GM12892 (cell line): Measurements from ENCODE around the gene RANBP10.

Experiments used
- POLR2A ChIP-seq: IDR thresholded peaks from 2 replicates; pipeline ENCODE4 v1.6.1; 2011; ENCODE audit warnings: low read depth, low read length, control low read depth
- POLR2AphosphoS5 ChIP-seq: IDR thresholded peaks from 2 replicates; pipeline ENCODE4 v1.6.1; 2011; ENCODE audit warnings: low read depth, low read length, control low read depth
- TAF1 ChIP-seq: IDR thresholded peaks from 2 replicates; pipeline ENCODE4 v1.6.1; 2011; ENCODE audit warnings: low read depth, mild to moderate bottlenecking, control low read depth, low read length, borderline replicate concordance

DNA sequence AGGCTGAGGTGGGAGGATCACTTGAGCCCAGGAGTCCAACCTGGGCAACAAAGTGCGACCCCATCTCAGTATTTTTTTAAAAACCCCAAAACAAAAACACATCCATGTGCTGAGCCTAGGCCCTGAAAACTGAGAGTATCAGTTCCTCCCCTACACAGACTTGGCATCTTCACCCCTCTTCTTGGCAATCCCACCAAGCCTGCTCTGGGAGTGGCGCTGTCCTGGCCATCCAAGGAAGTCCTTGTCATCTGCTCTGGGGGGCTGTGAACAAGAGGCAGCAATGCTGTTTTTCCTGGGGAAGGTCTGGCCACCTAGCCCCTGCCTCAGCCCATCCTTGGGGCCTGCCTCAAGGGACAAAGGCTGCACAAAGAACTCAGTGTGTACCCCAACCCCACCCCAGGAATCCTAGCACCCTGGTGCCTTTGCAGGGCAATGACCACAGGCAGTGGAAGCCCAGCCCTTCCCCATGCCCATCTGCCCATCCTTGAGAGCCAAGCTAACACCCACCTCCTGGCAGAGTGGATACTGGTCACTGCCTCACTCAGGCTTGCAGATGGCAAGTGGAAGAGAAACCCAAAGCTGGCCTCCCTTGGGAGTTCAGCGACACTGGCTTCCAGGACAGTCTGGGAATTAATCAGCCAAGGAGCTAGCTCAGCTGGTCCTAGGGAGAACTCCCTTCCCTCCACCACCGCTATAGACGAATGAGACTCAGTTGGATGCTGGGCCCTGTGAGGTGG, 72.5 kb downstream of the RANBP10 start:
- no peak for TF ChIP-seq POLR2AphosphoS5
- TF ChIP-seq POLR2A: no peak
- no peak for TF ChIP-seq TAF1
